ENCODE data around the gene MYOM1.
A peak's percentile ranks its signal among the peaks of the same experiment; 100 is the strongest.

The MYOM1 gene

DNA sequence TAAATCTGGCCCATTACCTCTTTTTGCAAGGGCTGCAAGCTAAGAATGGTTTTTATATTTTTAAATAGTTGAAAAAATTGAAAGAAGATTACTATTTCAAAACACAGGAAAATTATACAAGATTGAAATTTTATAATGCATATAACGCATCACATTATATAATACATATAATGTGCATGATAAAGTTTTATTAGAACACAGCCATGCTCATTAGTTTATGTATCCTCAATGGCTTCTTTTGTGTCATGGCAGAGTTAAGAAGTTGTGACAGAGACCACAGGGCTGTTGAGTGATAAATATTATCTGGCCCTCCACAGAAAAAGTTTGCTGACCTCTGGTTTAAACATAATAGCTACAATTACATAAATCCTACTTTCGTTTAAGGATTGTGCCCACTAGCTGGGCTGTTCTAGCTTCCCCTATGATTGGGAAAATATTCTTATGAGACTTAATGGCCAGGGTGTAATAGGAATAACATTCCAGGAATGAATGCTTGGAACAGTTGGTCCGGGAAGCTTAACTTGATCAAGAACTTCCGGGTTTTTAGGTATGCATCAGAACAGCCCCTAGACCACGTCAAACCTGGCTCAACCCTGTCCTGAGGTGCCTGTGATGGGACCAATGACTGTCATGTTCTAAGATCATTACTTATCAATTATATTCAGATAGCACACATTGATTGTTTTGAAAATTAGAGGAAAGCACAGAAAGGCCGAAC is 108.1 kb downstream of the MYOM1 start:
- no peak for TF ChIP-seq Cebpa-rat (IDR thresholded peaks at IDR 0.05)
- Histone ChIP-seq H3K9ac (no peak overlapping the region), H3K9me3 (no peaks in the 10 kb centered on the region), H3K4me1 (peaks cover 23% of the 10 kb centered on the region), H4K20me1 (no peaks in the 10 kb centered on the region), H3K36me3 (no peaks in the 10 kb centered on the region), H3K27ac (no peak overlapping the region), H3K4me3 (no peak overlapping the region), H3K27me3 (no peaks in the 10 kb centered on the region), H3K4me2 (no peak overlapping the region)

DNA sequence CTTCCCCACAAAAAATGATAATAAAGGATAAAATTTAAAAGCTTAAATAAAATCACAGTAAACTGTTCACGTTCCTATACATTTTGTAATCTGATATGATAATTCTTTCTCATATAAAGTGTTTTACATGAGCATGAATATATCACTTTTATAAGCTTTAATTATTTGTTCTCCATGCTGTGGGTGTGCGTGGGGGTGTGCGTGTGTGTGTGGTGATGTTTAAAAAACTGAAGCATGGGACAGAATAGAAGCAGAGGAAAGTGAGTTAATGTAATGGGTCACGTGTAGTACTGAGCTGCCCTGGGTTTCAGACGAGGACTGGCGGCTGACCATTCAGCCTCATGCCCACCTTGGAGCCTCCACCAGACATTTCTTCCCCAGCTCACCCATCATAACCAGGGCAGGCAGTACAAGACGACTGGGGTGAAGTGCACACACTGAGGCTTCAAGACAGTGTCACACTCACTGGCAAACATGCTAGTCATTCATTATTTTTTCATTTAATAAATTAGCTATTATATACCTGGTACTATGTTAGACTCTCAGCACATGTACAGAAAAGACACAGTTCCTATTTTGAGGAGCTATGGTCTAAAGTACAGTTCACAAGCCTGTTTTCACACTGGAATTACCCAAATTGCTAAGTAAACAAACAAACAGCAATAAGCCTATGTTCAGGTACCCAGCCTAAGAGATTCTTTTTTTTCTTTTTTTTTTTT is 109.6 kb downstream of the MYOM1 start:
- no peaks in the 10 kb centered on the region for H3K9me3 ChIP-seq
- no peak for TF ChIP-seq Cebpa-rat (IDR thresholded peaks at IDR 0.05)
- H3K4me2 ChIP-seq: no peak overlapping the region
- H3K27ac ChIP-seq: no peak overlapping the region
- no peak overlapping the region for H3K4me3 ChIP-seq
- no peak overlapping the region for H3K9ac ChIP-seq
- no peaks in the 10 kb centered on the region for H4K20me1 ChIP-seq
- no peaks in the 10 kb centered on the region for H3K36me3 ChIP-seq
- peaks cover 14% of the 10 kb centered on the region for H3K4me1 ChIP-seq
- no peaks in the 10 kb centered on the region for H3K27me3 ChIP-seq

DNA sequence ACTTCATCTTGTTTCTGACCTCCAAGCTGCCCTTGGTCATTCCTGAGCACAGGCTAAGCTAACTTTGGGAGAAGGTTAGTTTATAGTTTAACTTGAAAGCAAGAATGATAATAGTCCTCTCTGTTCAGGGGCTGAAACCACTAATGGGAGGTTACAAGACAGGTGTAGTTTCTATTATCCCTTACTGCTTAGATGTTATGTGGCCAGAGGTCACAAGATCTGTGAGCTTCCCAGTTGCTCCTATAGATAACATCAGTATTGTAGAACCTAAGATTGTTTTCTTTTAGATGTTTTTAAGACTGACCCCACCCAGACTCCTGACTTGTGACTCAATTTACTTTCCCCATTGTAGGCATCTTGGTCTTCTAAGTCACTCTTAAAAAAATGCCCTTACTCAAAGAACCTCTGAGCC is 112.0 kb downstream of the MYOM1 start:
- peaks cover 10% of the 10 kb centered on the region for H3K4me1 ChIP-seq
- TF ChIP-seq Cebpa-rat (IDR thresholded peaks at IDR 0.05): no peak
- H3K9me3 ChIP-seq: no peaks in the 10 kb centered on the region

DNA sequence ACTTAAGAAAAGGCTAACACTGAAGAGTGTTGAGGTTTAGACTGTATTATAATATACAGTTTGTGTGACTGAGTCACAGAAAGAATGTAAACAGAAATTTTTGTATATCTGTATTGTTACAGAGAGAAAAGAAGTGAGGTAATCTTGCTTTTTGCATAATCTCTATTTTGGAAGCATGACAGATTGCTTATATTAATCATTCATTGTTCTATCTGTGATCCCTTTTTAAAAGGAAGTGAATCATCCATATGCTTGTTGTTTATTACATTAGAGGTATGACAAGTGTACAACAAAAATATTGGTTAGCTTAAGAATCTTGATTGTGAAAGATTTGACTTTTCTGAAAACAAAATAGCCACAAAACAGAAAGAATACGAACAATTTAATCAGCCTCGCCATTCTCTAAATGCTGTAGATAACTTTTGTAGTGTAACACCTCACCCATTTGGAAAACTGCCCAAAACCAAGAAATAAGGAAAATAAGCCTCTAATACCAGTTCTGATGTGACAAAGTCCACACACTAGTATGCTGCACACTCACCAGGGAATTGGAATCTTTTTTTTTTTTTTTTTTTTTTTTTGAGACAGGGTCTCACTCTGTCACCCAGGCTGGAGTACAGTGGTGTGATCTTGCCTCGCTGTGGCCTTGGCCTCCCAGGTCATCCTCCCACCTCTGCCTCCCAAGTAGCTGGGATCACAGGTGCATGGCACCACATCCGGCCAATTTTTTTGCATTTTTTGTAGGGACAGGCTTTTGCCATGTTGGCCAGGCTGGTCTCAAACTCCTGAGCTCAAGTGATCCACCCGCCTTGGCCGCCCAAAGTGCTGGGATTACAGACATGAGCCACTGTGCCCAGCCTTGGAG is 115.3 kb downstream of the MYOM1 start:
- Histone ChIP-seq H3K9me3 (no peaks in the 10 kb centered on the region), H3K4me2 (no peak overlapping the region), H3K4me3 (no peak overlapping the region), H3K9ac (no peak overlapping the region), H3K27ac (no peak overlapping the region), H3K36me3 (no peaks in the 10 kb centered on the region), H4K20me1 (no peaks in the 10 kb centered on the region), H3K4me1 (peaks cover 10% of the 10 kb centered on the region), H3K27me3 (no peaks in the 10 kb centered on the region)
- TF ChIP-seq Cebpa-rat (IDR thresholded peaks at IDR 0.05): no peak

More for the DNA sequence above, 112.0 kb downstream of the MYOM1 start:
- H3K4me2 ChIP-seq: no peak overlapping the region
- H3K27me3 ChIP-seq: no peaks in the 10 kb centered on the region
- H3K4me3 ChIP-seq: no peak overlapping the region
- no peak overlapping the region for H3K9ac ChIP-seq
- H3K27ac ChIP-seq: no peak overlapping the region
- H4K20me1 ChIP-seq: no peaks in the 10 kb centered on the region
- H3K36me3 ChIP-seq: no peaks in the 10 kb centered on the region

DNA sequence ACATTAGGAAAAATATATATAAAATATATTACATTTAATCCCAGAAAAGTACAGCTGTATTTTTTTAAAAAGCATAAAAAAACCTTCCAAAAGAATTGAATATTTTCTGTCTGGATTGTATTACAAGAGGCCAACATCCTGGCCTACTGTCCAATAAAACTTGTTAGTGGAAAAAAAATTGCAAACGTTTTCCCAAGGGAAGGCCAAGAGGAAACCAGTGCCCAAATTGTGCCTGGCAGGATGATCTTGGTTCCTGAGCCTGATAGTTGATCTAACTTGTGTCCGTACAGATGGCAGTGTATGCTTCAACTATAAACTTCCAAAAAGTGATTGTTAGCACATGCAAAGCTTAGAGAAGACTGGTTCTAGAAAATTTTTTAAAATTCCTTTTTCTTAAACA is 116.2 kb downstream of the MYOM1 start:
- Histone ChIP-seq H3K9me3 (no peaks in the 10 kb centered on the region), H3K4me1 (peaks cover 10% of the 10 kb centered on the region), H3K27ac (no peak overlapping the region), H3K9ac (no peak overlapping the region), H3K36me3 (no peaks in the 10 kb centered on the region), H4K20me1 (no peaks in the 10 kb centered on the region), H3K4me3 (no peak overlapping the region), H3K4me2 (peak overlapping the region; percentile 32; the same call in 1 of the 2 replicates), H3K27me3 (no peaks in the 10 kb centered on the region)
- no peak for TF ChIP-seq Cebpa-rat (IDR thresholded peaks at IDR 0.05)

DNA sequence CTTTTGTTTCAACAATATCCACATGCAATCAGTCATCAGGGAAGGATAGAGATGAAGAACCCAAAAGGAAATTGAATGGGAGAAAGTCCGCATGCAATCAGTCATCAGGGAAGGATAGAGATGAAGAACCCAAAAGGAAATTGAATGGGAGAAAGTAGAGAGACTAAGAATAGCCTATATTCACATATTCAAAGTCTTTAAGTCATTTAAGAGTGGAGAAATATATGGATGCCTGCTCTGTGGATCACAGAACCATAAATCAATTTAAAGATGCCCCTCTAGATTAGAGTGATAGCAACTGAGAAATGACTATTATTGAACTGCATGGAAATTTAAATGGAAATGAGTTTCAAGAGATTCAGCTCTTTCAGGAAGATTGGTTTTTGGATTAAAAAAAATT is 116.8 kb downstream of the MYOM1 start:
- Histone ChIP-seq H3K27me3 (no peaks in the 10 kb centered on the region), H3K9ac (no peak overlapping the region), H3K27ac (no peak overlapping the region), H3K9me3 (no peaks in the 10 kb centered on the region), H4K20me1 (no peaks in the 10 kb centered on the region), H3K4me3 (no peak overlapping the region), H3K4me2 (no peak overlapping the region), H3K4me1 (peaks cover 10% of the 10 kb centered on the region), H3K36me3 (no peaks in the 10 kb centered on the region)
- no peak for TF ChIP-seq Cebpa-rat (IDR thresholded peaks at IDR 0.05)

DNA sequence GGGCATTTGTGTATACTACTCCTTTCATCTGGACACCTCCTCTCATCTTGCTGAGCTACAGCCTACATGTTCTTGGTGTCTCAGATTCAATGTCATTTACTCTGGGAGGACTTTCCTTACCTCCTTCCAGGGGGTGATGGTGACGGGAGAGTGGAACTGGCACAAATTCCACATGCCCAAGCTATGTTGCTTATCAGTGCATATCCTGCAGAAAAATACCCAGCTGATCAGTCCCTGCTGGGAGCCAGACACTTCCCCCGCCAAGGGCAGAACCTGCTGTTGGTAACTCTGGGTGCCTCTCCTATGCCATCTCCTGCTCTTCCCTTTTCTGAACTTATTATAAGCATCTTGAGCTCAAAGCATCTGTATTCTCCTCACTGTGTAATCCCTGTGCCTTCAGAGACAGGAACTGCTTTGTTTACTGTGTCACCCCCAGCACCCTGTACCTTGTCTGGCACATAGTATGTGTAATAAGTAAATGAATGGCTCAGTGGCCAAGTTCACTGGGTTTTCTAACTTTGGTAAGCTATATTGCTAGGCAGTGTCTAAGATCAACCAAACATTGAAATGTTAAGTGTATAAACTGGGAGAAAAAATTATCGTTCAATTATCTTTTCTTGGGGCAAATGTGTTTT is 119.2 kb downstream of the MYOM1 start:
- no peak overlapping the region for H3K4me3 ChIP-seq
- H3K36me3 ChIP-seq: no peaks in the 10 kb centered on the region
- no peak overlapping the region for H3K4me2 ChIP-seq
- H3K9ac ChIP-seq: no peak overlapping the region
- peaks cover 21% of the 10 kb centered on the region for H3K4me1 ChIP-seq
- no peaks in the 10 kb centered on the region for H3K27me3 ChIP-seq
- H3K27ac ChIP-seq: no peak overlapping the region
- no peaks in the 10 kb centered on the region for H3K9me3 ChIP-seq
- H4K20me1 ChIP-seq: no peaks in the 10 kb centered on the region
- TF ChIP-seq Cebpa-rat (IDR thresholded peaks at IDR 0.05): no peak

DNA sequence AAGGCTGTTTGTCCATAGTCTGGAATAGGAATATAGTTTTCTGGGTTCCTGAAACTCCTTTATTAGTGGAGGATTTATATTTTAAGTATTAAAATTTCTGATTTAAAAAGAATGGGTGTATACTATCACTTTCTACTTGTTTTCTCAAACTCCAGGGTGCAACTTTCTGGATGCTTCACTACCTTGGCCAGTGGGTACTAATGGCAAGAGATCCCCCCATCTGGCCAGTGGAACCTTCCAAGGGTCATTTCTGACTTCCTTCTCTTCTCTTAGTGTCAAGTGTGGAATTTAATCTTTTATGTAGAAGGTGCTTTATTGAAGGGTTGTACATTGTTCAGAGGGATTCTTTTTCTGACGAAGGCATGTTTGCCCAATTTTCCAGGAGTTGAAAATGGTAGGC is 120.4 kb downstream of the MYOM1 start:
- Histone ChIP-seq H4K20me1 (no peaks in the 10 kb centered on the region), H3K9me3 (no peaks in the 10 kb centered on the region), H3K4me3 (no peak overlapping the region), H3K27me3 (no peaks in the 10 kb centered on the region), H3K4me2 (no peak overlapping the region), H3K27ac (no peak overlapping the region), H3K9ac (no peak overlapping the region), H3K36me3 (no peaks in the 10 kb centered on the region), H3K4me1 (peaks cover 26% of the 10 kb centered on the region)
- no peak for TF ChIP-seq Cebpa-rat (IDR thresholded peaks at IDR 0.05)

DNA sequence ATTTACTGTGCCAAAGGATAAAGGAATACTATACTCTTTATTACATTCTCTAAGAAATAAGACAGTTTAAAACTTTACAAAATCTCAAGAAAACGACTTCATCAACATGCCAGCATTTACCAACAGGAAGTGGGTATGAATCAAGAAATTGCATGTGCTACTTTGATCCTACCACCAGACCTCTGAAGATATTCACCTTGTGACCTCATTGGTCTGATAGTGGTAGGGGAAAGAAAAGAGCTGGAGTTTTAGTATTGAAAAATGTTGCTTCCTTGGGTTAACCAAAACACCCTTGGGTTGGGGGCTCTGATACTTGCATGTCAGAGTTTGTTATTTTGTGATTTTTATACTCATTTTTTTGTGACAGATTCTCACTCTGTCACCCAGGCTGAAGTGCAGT is 122.7 kb downstream of the MYOM1 start:
- Histone ChIP-seq H3K4me2 (peak overlapping the region; percentile 9; the same call in 1 of the 2 replicates), H3K4me3 (no peak overlapping the region), H3K9me3 (no peaks in the 10 kb centered on the region), H3K36me3 (no peaks in the 10 kb centered on the region), H3K4me1 (peaks cover 15% of the 10 kb centered on the region), H3K27me3 (no peaks in the 10 kb centered on the region), H3K9ac (no peak overlapping the region), H4K20me1 (no peaks in the 10 kb centered on the region), H3K27ac (no peak overlapping the region)
- TF ChIP-seq Cebpa-rat (IDR thresholded peaks at IDR 0.05): no peak
